H1 (cell line): ENCODE results near the gene GOLGA6L10. TPM values are rescaled to one million over a fixed set of nuclear protein-coding genes. Genes with fewer than 3 reads are reported as not detected.

Source experiments
- BCL11A ChIP-seq, 2 experiments: IDR thresholded peaks; one replicate each; pipeline ENCODE4 v1.6.1; 2011; ENCODE audit warnings: low read depth in 2 of 2, low read length in 2 of 2, mild to moderate bottlenecking in 2 of 2
- CHD2 ChIP-seq: IDR thresholded peaks from 2 replicates; pipeline ENCODE4 v1.6.1; 2012; ENCODE audit warnings: low read length, improper control_type of control experiment
- E2F6 ChIP-seq: IDR thresholded peaks from 2 replicates; pipeline ENCODE4 v1.6.1; 2012; ENCODE audit warnings: inconsistent platforms
- EP300 ChIP-seq, 2 experiments: IDR thresholded peaks; 1 replicate in 1 of 2; 2 replicates in 1 of 2; pipeline ENCODE4 v1.6.1; 2011 to 2012; ENCODE audit warnings: low read depth in 2 of 2, low read length in 2 of 2, mild to moderate bottlenecking in 2 of 2, borderline replicate concordance in 1 of 2, inconsistent platforms in 1 of 2, moderate library complexity in 1 of 2
- HDAC6 ChIP-seq: IDR thresholded peaks from one replicate; pipeline ENCODE4 v1.7.1; 2012; ENCODE audit warnings: low read depth, mild to moderate bottlenecking, inconsistent platforms, low read length, moderate library complexity
- KDM1A ChIP-seq: fragments of 200-600, 300-600 bp; sonication (generic); IDR thresholded peaks from 2 replicates; pipeline ENCODE4 v1.7.1; 2016; ENCODE audit warnings: mild to moderate bottlenecking, low read length, borderline replicate concordance
- PHF8 ChIP-seq: fragments of 200-600 bp; sonication (generic); conservative IDR thresholded peaks from 2 replicates; pipeline ENCODE4 v1.7.1; 2012; ENCODE audit warnings: low read depth, mild to moderate bottlenecking, inconsistent platforms, low read length, moderate library complexity
- TCF12 ChIP-seq: IDR thresholded peaks from 2 replicates; pipeline ENCODE4 v1.6.1; 2011; ENCODE audit warnings: low read depth, mild to moderate bottlenecking, low read length
- TEAD4 ChIP-seq: IDR thresholded peaks from 2 replicates; pipeline ENCODE4 v1.6.1; 2012; ENCODE audit warnings: low read depth, low read length, inconsistent platforms, mixed read lengths
- USF2 ChIP-seq: IDR thresholded peaks from 2 replicates; pipeline ENCODE4 v1.6.1; 2011; ENCODE audit warnings: low read length, improper control_type of control experiment
- polyA plus RNA-seq, 7 experiments: library from polyadenylated mRNA; depleted of rRNA in 3 of 7; stranded (reverse) in 5 of 7; unstranded in 2 of 7; fragments of >200 nt in 5 of 7; fragments of 200-250 nt in 2 of 7; gene quantifications; 1 replicate in 5 of 7; 2 replicates in 1 of 7; 4 replicates in 1 of 7; pipeline versions ENCODE4 v1.2.1 to v1.2.3, GENCODE V29; 2011 to 2013; ENCODE audit warnings: missing spikeins in 2 of 7, mixed read lengths in 2 of 7
- total RNA-seq: library from RNA; stranded (reverse); fragmentation: NEBNext Ultra II Directional; extraction: Animal tissue kit (Norgen Biotek cat#: 25700); gene quantifications from 2 replicates; pipeline ENCODE4 v1.2.1, GENCODE V29; 2021

GOLGA6L10 gene
- total and polyA plus RNA-seq, 2 of the 8 experiments (the other 6 are each of a cell fraction or from before 2014, with no cell fraction given) = 0.91 to 4.0 TPM

DNA sequence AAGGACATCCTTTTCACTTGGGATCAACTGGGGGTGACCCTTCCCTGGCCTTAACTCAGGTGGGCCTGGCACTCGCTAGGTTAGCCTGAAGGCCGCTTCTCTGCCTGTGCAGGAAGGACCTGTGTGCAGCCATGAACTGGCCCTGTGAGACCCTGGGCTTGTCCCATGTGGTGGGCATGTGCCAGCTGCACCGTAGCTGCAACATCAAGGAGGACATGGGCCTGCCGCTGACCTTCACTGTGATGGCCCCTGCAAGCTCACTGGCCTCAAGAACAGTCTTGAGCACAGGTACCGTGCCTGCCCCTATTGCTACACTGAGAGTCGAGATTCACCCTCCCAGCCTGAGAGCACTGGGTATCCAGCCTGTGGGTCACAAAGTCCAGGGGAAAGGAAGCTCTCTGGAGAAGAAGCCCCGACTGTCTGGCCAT is 43.6 kb downstream of the GOLGA6L10 start (continued):
- TF ChIP-seq PHF8 (no peak), TEAD4 (no peak), BCL11A (IDR thresholded peaks at IDR 0.05; ENCODE audit: low read depth in 2 of 2, low read length in 2 of 2) (no peak), EP300 (IDR thresholded peaks at IDR 0.05; ENCODE audit: borderline replicate concordance in 1 of 2, low read depth in 2 of 2, low read length in 2 of 2) (no peak), CHD2 (no peak), USF2 (no peak), TCF12 (no peak), HDAC6 (no peak), E2F6 (no peak), KDM1A (no peak)
